HG03460 (cell line): ENCODE results near the gene OR2Z1.

Experiments used
- ATAC-seq: cut with Tn5 transposase; IDR thresholded peaks from one replicate; pipeline ENCODE4 v1.9.1; 2021; ENCODE audit not compliant: unreplicated experiment

OR2Z1 gene

GRCh38 chr19:8721334-8721733 lies at the start of gene OR2Z1:
Gene OR2Z1, plus strand, starts transcription at chr19:8721634. Its CDS starts 9,395 bp downstream, at chr19:8731029.
- ATAC-seq: no peak

- no peak for ATAC-seq
Measured at GRCh38 chr19:8673276-8673891, 48.0 kb upstream of the OR2Z1 start.

- ATAC-seq: no peak
Measured at GRCh38 chr19:8675066-8675465, 46.4 kb upstream of the OR2Z1 start.

GRCh38 chr19:8678244-8678807 lies 43.1 kb upstream of the OR2Z1 start:
- ATAC-seq: no peak

GRCh38 chr19:8680676-8681344 lies 40.6 kb upstream of the OR2Z1 start:
- no peak for ATAC-seq

- no peak for ATAC-seq
Measured at GRCh38 chr19:8681345-8682029, 39.9 kb upstream of the OR2Z1 start.

GRCh38 chr19:8682472-8682871 lies 39.0 kb upstream of the OR2Z1 start:
- ATAC-seq: no peak

GRCh38 chr19:8682931-8683330 lies 38.5 kb upstream of the OR2Z1 start:
- no peak for ATAC-seq

GRCh38 chr19:8684001-8684902 lies 37.2 kb upstream of the OR2Z1 start:
- ATAC-seq: no peak

GRCh38 chr19:8686549-8686948 lies 34.9 kb upstream of the OR2Z1 start:
- no peak for ATAC-seq

GRCh38 chr19:8688930-8689329 lies 32.5 kb upstream of the OR2Z1 start:
- ATAC-seq: no peak

- ATAC-seq: no peak
Measured at GRCh38 chr19:8690753-8691539, 30.5 kb upstream of the OR2Z1 start.

GRCh38 chr19:8695501-8695900 lies 25.9 kb upstream of the OR2Z1 start:
- no peak for ATAC-seq

GRCh38 chr19:8695911-8696310 lies 25.5 kb upstream of the OR2Z1 start:
- ATAC-seq: no peak

GRCh38 chr19:8696993-8697392 lies 24.4 kb upstream of the OR2Z1 start:
- no peak for ATAC-seq

GRCh38 chr19:8697671-8698432 lies 23.6 kb upstream of the OR2Z1 start:
- ATAC-seq: no peak

- ATAC-seq: no peak
Measured at GRCh38 chr19:8698433-8699063, 22.9 kb upstream of the OR2Z1 start, which contains the start of gene ACTL9. Gene ACTL9, minus strand, starts transcription at chr19:8698795. Its CDS starts 94 bp downstream, at chr19:8698701.

GRCh38 chr19:8699908-8700307 lies 21.5 kb upstream of the OR2Z1 start:
- no peak for ATAC-seq

GRCh38 chr19:8700956-8701355 lies 20.5 kb upstream of the OR2Z1 start:
- ATAC-seq: no peak
